HepG2 (cell line): ENCODE measurements around the gene WDHD1. TPM values are rescaled to one million over a fixed set of nuclear protein-coding genes. Genes with fewer than 3 reads are reported as not detected.
A peak's percentile ranks its signal among the peaks of the same experiment; 100 is the strongest.

Source experiments
- CCAR2 ChIP-seq: fragments of 200-400 bp; formaldehyde crosslinking; optimal IDR thresholded peaks from 2 replicates; pipeline ENCODE3; 2018; ENCODE audit warnings: low read depth, mild to moderate bottlenecking, low read length, moderate library complexity
- HNF1A ChIP-seq, 2 experiments: sonication (generic) in 1 of 2; formaldehyde crosslinking in 1 of 2; IDR thresholded peaks; 2 replicates each; pipeline versions ENCODE4 v1.4.0 to v1.6.1; 2016 to 2020; ENCODE audit warnings: borderline replicate concordance in 1 of 2, low read depth in 1 of 2, mild to moderate bottlenecking in 1 of 2, missing genetic modification reagents in 1 of 2
- HNF1B ChIP-seq: sonication (generic); formaldehyde crosslinking; IDR thresholded peaks from 2 replicates; pipeline ENCODE4 v1.5.1; 2020; ENCODE audit warnings: mild to moderate bottlenecking, moderate library complexity, missing genetic modification reagents
- KAT7 ChIP-seq: IDR thresholded peaks from 2 replicates; pipeline ENCODE4 v1.6.1; 2018; ENCODE audit warnings: borderline replicate concordance, missing compliant biosample characterization
- NFIC ChIP-seq: IDR thresholded peaks from 2 replicates; pipeline ENCODE4 v1.6.1; 2012; ENCODE audit warnings: mild to moderate bottlenecking, low read length, inconsistent platforms
- PRDM15 ChIP-seq: sonication (generic); formaldehyde crosslinking; IDR thresholded peaks from 2 replicates; pipeline ENCODE4 v1.4.0; 2020; ENCODE audit warnings: missing genetic modification reagents
- REPIN1 ChIP-seq: sonication (generic); formaldehyde crosslinking; IDR thresholded peaks from 2 replicates; pipeline ENCODE4 v1.8.0; 2022; ENCODE audit warnings: missing genetic modification reagents, low read depth, mild to moderate bottlenecking, borderline replicate concordance
- SIN3A ChIP-seq: IDR thresholded peaks from 2 replicates; pipeline ENCODE4 v1.6.1; 2011; ENCODE audit warnings: low read depth, mild to moderate bottlenecking, control low read depth, low read length, borderline replicate concordance
- TBX2 ChIP-seq: sonication (generic); formaldehyde crosslinking; IDR thresholded peaks from 2 replicates; pipeline ENCODE4 v1.5.0; 2020; ENCODE audit warnings: missing genetic modification reagents, mild to moderate bottlenecking, borderline replicate concordance
- TFAP4 ChIP-seq: sonication (generic); IDR thresholded peaks from 2 replicates; pipeline ENCODE4 v1.6.1; 2016; ENCODE audit warnings: low read depth, borderline replicate concordance
- ZNF550 ChIP-seq: sonication (generic); formaldehyde crosslinking; IDR thresholded peaks from 2 replicates; pipeline ENCODE4 v1.4.0; 2020; ENCODE audit warnings: mild to moderate bottlenecking, missing genetic modification reagents, borderline replicate concordance
- ZNF552 ChIP-seq: sonication (generic); formaldehyde crosslinking; IDR thresholded peaks from 2 replicates; pipeline ENCODE4 v1.9.0; 2022; ENCODE audit warnings: missing genetic modification reagents, mild to moderate bottlenecking, borderline replicate concordance
- ZNF615 ChIP-seq: sonication (generic); formaldehyde crosslinking; IDR thresholded peaks from 2 replicates; pipeline ENCODE4 v1.5.0; 2020; ENCODE audit warnings: mild to moderate bottlenecking, missing genetic modification reagents, borderline replicate concordance
- ZNF746 ChIP-seq: sonication (generic); formaldehyde crosslinking; IDR thresholded peaks from 2 replicates; pipeline ENCODE4 v1.8.0; 2022; ENCODE audit warnings: mild to moderate bottlenecking, missing genetic modification reagents
- ZNF747 ChIP-seq: sonication (generic); formaldehyde crosslinking; IDR thresholded peaks from 2 replicates; pipeline ENCODE4 v1.8.1; 2023; ENCODE audit warnings: missing genetic modification reagents, mild to moderate bottlenecking, borderline replicate concordance
- polyA plus RNA-seq, 8 experiments: library from polyadenylated mRNA; depleted of rRNA in 3 of 8; stranded (reverse) in 7 of 8; unstranded in 1 of 8; fragments of >200 nt; fragmentation: Illumina TruSeq in 4 of 8; extraction: Trizol in 4 of 8; gene quantifications; 2 replicates each; pipeline versions ENCODE4 v1.2.1 to v1.2.3, GENCODE V29; 2011 to 2016; ENCODE audit warnings: low read depth in 4 of 8, missing spikeins in 1 of 8, mixed read lengths in 1 of 8; ENCODE audit not compliant: insufficient read depth in 1 of 8
- total RNA-seq, 5 experiments: library from RNA; depleted of rRNA; stranded (reverse); fragments of >200 nt; fragmentation: Illumina TruSeq; extraction: Trizol; gene quantifications; 2 replicates each; pipeline ENCODE4 v1.2.3, GENCODE V29; 2016; ENCODE audit warnings: low read depth in 1 of 5

Gene WDHD1
- total and polyA plus RNA-seq, 2 of the 13 experiments (the other 11 are each of a cell fraction or from before 2014, with no cell fraction given): 5.5 to 27.5 TPM

- TF ChIP-seq PRDM15 (CRISPR knock-in tag) (0 out of 2 replicates have a peak, but pooled peaks have one; percentile 17), HNF1B (CRISPR knock-in tag) (peak; percentile 96), TFAP4 (peak; percentile 62; the same call in 1 of the 2 replicates), SIN3A (peak; percentile 98), TBX2 (CRISPR knock-in tag) (peak; percentile 74), ZNF550 (CRISPR knock-in tag) (no peak), KAT7 (peak; percentile 85), ZNF615 (CRISPR knock-in tag) (no peak), ZNF552 (CRISPR knock-in tag) (no peak), HNF1A (IDR thresholded peaks at IDR 0.05; ENCODE audit: low read depth) (no peak), HNF1A (CRISPR knock-in tag; IDR thresholded peaks at IDR 0.05; ENCODE audit: borderline replicate concordance) (peak; percentile 85), CCAR2 (no peak), NFIC (no peak), REPIN1 (peak; percentile 71), ZNF747 (CRISPR knock-in tag) (0 out of 2 replicates have a peak, but pooled peaks have one; percentile 67), ZNF746 (CRISPR knock-in tag) (no peak)
These were observed at the start of gene WDHD1, which contains the start of gene SOCS4 (continued) for GRCh38 chr14:55026793-55027561.
